Upper lobe of left lung (tissue), 4 donors: ENCODE results near the gene ABHD16B.

Experiments
- POLR2AphosphoS5 ChIP-seq, 2 donors: sonication (generic); formaldehyde crosslinking; IDR thresholded peaks; one replicate each; pipeline ENCODE4 v1.5.1; 2017; ENCODE audit warnings: antibody characterized with exemption in 2 of 2
- TF ChIP-seq, protein P1 (sequence below), 6 experiments: fragments of 450-650 bp in 4 of 6; fragments of 200-600 bp in 2 of 6; sonication (generic) in 2 of 6; IDR thresholded peaks; one replicate each; pipeline ENCODE4 v1.5.1; 2016 to 2019; ENCODE audit warnings: antibody characterized with exemption in 6 of 6

GRCh38 chr20:63897978-63898561 is 36.8 kb downstream of the ABHD16B start:
- no peak for TF ChIP-seq POLR2AphosphoS5 (IDR thresholded peaks at IDR 0.05)
- TF ChIP-seq, protein P1, sequence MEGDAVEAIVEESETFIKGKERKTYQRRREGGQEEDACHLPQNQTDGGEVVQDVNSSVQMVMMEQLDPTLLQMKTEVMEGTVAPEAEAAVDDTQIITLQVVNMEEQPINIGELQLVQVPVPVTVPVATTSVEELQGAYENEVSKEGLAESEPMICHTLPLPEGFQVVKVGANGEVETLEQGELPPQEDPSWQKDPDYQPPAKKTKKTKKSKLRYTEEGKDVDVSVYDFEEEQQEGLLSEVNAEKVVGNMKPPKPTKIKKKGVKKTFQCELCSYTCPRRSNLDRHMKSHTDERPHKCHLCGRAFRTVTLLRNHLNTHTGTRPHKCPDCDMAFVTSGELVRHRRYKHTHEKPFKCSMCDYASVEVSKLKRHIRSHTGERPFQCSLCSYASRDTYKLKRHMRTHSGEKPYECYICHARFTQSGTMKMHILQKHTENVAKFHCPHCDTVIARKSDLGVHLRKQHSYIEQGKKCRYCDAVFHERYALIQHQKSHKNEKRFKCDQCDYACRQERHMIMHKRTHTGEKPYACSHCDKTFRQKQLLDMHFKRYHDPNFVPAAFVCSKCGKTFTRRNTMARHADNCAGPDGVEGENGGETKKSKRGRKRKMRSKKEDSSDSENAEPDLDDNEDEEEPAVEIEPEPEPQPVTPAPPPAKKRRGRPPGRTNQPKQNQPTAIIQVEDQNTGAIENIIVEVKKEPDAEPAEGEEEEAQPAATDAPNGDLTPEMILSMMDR (IDR thresholded peaks at IDR 0.05): no peak
